Glutamatergic neuron (in vitro differentiated cells): Measurements from ENCODE around the gene MBD3L5. TPM values are rescaled to one million over a fixed set of nuclear protein-coding genes. Genes with fewer than 3 reads are reported as not detected.

Source experiments
- DNase-seq: peaks from one replicate; pipeline ENCODE4 v3.0.0; 2022
- H3K27ac Mint-ChIP-seq: one replicate; pipeline ENCODE4 v1.8.0; 2020; ENCODE audit warnings: mild to moderate bottlenecking, mixed read lengths, inconsistent platforms; ENCODE audit not compliant: unreplicated experiment
- H3K27me3 Mint-ChIP-seq: one replicate; pipeline ENCODE4 v1.8.0; 2020; ENCODE audit warnings: mild to moderate bottlenecking, moderate library complexity, mixed read lengths, inconsistent platforms; ENCODE audit not compliant: unreplicated experiment
- H3K36me3 Mint-ChIP-seq: one replicate; pipeline ENCODE4 v1.8.0; 2020; ENCODE audit warnings: mild to moderate bottlenecking, mixed read lengths, inconsistent platforms; ENCODE audit not compliant: unreplicated experiment
- H3K4me1 Mint-ChIP-seq: one replicate; pipeline ENCODE4 v1.8.0; 2020; ENCODE audit warnings: mild to moderate bottlenecking, low read depth, mixed read lengths, inconsistent platforms; ENCODE audit not compliant: unreplicated experiment
- H3K4me3 Mint-ChIP-seq: one replicate; pipeline ENCODE4 v1.8.0; 2020; ENCODE audit warnings: mild to moderate bottlenecking, mixed read lengths, inconsistent platforms; ENCODE audit not compliant: unreplicated experiment
- H3K9me3 Mint-ChIP-seq: one replicate; pipeline ENCODE4 v1.8.0; 2020; ENCODE audit warnings: mild to moderate bottlenecking, moderate library complexity, mixed read lengths, inconsistent platforms; ENCODE audit not compliant: unreplicated experiment
- total RNA-seq: library from RNA; stranded (reverse); fragmentation: NEBNext Ultra II Directional; extraction: Animal tissue kit (Norgen Biotek cat#: 25700); gene quantifications from one replicate; pipeline ENCODE4 v1.2.1, GENCODE V29; 2021; ENCODE audit not compliant: unreplicated experiment
- TF ChIP-seq, protein P1 (sequence below): fragments of 200-600 bp; sonication (generic); IDR thresholded peaks from one replicate; pipeline ENCODE4 v1.5.0; 2021; ENCODE audit not compliant: partially characterized antibody, unreplicated experiment

MBD3L5 gene
- total RNA-seq, 1 donor from 2014 or later: not detected

GRCh38 chr19:7004313-7004931 is 26.0 kb upstream of the MBD3L5 start:
- Mint-ChIP-seq H3K9me3 (peaks cover 3% of the 10 kb centered on the region), H3K4me1 (no peaks in the 10 kb centered on the region), H3K36me3 (no peaks in the 10 kb centered on the region), H3K4me3 (no peak overlapping the region), H3K27me3 (no peaks in the 10 kb centered on the region), H3K27ac (no peak overlapping the region)
- no peak for DNase-seq
- TF ChIP-seq, protein P1, sequence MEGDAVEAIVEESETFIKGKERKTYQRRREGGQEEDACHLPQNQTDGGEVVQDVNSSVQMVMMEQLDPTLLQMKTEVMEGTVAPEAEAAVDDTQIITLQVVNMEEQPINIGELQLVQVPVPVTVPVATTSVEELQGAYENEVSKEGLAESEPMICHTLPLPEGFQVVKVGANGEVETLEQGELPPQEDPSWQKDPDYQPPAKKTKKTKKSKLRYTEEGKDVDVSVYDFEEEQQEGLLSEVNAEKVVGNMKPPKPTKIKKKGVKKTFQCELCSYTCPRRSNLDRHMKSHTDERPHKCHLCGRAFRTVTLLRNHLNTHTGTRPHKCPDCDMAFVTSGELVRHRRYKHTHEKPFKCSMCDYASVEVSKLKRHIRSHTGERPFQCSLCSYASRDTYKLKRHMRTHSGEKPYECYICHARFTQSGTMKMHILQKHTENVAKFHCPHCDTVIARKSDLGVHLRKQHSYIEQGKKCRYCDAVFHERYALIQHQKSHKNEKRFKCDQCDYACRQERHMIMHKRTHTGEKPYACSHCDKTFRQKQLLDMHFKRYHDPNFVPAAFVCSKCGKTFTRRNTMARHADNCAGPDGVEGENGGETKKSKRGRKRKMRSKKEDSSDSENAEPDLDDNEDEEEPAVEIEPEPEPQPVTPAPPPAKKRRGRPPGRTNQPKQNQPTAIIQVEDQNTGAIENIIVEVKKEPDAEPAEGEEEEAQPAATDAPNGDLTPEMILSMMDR: peak; percentile 85

DNA sequence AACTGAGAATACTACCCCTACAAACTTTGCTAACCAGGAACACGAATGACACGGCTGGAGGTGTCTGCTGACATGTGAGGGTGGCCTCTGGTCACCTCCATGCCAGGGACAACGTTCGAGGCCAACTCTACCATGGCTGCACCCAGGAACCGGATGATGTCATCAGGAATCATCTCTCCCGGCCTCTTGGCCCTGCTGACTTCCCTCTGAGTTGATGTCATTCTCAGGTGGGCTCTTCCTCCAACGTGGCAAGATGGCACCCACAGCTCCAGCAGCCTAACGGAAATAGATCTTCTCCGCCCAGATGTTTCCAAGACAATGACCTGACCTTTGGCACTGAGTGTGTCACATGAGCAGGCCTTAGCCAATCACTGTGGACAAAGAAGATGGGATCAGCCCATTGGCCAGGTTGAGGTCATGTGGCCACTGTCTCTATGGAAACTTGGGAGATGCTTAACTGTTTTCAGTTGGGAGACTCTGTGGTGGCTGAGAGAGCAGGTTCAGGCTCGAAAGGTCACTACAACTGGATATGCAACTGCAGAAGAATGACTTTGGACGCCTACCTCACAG is 24.2 kb upstream of the MBD3L5 start:
- no peaks in the 10 kb centered on the region for H3K4me1 Mint-ChIP-seq
- H3K4me3 Mint-ChIP-seq: no peak overlapping the region
- H3K36me3 Mint-ChIP-seq: no peaks in the 10 kb centered on the region
- H3K27me3 Mint-ChIP-seq: no peaks in the 10 kb centered on the region
- TF ChIP-seq, protein P1: no peak
- H3K9me3 Mint-ChIP-seq: peaks cover 3% of the 10 kb centered on the region
- no peak for DNase-seq
- no peak overlapping the region for H3K27ac Mint-ChIP-seq

GRCh38 chr19:7007859-7008258 is 22.5 kb upstream of the MBD3L5 start:
- no peaks in the 10 kb centered on the region for H3K27me3 Mint-ChIP-seq
- DNase-seq: no peak
- no peak overlapping the region for H3K4me3 Mint-ChIP-seq
- TF ChIP-seq, protein P1: no peak
- H3K9me3 Mint-ChIP-seq: peaks cover 2% of the 10 kb centered on the region
- H3K4me1 Mint-ChIP-seq: no peaks in the 10 kb centered on the region
- H3K36me3 Mint-ChIP-seq: no peaks in the 10 kb centered on the region
- no peak overlapping the region for H3K27ac Mint-ChIP-seq

DNA sequence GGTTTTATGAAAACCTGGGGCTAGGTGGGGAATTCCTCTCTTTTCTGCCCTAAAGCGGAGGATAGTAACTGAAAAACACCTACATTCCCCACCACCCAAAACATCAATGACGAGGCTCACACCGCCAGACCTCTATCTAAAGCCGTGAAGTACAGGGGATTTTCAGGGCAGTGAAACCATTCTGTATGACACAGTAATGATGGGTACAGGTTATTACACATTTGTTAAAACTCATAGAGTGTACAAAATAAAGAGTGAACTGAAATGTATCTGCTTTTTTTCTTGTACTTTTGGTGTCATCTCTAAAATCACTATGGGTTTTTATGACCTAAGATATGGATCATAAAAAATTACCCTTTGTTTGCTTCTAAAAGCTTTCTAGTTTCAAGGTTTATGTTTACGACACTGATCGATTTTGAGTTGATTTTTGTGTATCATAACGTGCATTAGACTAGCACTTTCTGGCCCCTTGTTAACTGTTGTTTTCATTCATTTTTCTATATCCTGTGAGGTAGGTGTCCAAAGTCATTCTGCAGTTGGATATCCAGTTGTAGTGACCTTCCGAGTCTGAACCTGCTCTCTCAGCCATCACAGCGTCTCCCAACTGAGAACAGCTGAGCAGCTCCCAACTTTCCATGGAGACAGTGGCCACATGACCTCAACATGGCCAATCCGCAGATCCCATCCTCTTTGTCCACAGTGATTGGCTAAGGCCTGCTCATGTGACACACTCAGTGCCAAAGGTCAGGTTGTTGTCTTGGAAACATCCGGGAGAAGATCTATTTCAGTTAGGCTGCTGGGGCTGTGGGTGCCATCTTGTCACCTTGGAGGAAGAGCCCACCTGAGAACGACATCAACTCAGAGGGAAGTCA is 19.4 kb upstream of the MBD3L5 start:
- Mint-ChIP-seq H3K27ac (no peak overlapping the region), H3K9me3 (peaks cover 3% of the 10 kb centered on the region), H3K36me3 (no peaks in the 10 kb centered on the region), H3K27me3 (no peaks in the 10 kb centered on the region), H3K4me1 (no peaks in the 10 kb centered on the region), H3K4me3 (no peak overlapping the region)
- no peak for DNase-seq
- TF ChIP-seq, protein P1: no peak
